Memory B cell (primary cell): Measurements from ENCODE around the gene ALDH4A1.
"Not testable (repeated sequence)": the region's sequence is repeated elsewhere in the genome, so short reads cannot be mapped to it uniquely, and the experiment has no call there.

Experiments used
- ATAC-seq: fragments of 150-1000 bp; cut with Tn5 transposase; 2 replicates; pipeline ENCODE4 v1.10.0; 2021; ENCODE audit warnings: low read depth, mild to moderate bottlenecking, moderate library complexity
- DNase-seq, 2 donors: peaks; one replicate each; pipeline ENCODE4 v3.0.0; 2022; ENCODE audit warnings: low spot score in 2 of 2
- H3K27ac Mint-ChIP-seq: one replicate; pipeline ENCODE4 v1.8.0; 2022; ENCODE audit warnings: mild to moderate bottlenecking, moderate library complexity, mixed read lengths
- H3K27me3 Mint-ChIP-seq: one replicate; pipeline ENCODE4 v1.8.0; 2022; ENCODE audit warnings: mixed read lengths
- H3K36me3 Mint-ChIP-seq: one replicate; pipeline ENCODE4 v1.8.0; 2022; ENCODE audit warnings: mild to moderate bottlenecking, mixed read lengths
- H3K4me1 Mint-ChIP-seq: one replicate; pipeline ENCODE4 v1.8.0; 2022; ENCODE audit warnings: mixed read lengths
- H3K4me3 Mint-ChIP-seq: one replicate; pipeline ENCODE4 v1.8.0; 2022; ENCODE audit warnings: mild to moderate bottlenecking, moderate library complexity, mixed read lengths
- H3K9me3 Mint-ChIP-seq: one replicate; pipeline ENCODE4 v1.8.0; 2022; ENCODE audit warnings: mixed read lengths

Gene ALDH4A1

DNA sequence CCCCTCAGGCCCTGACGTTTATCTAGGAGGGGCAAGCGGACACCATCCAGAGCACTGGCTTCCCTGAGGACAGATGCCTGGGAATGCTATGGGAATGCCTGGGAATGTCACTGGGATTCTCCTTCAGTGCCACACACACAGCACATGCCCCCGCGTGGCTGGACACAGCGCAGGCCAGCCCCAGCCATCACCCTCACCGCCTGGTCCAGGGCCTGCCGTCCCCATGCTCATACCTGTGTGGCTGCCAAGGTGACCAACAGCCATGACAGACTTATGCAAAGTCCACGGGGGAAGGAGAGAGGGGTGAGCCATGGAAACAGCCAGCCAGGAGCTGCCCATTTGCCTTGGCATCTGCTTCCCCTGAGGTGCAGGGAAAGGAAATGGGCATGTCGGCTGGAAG is 37.2 kb downstream of the ALDH4A1 start:
- Mint-ChIP-seq H3K36me3 (no peaks in the 10 kb centered on the region), H3K9me3 (no peaks in the 10 kb centered on the region), H3K27ac (no peak overlapping the region), H3K27me3 (peaks cover 19% of the 10 kb centered on the region), H3K4me1 (peaks cover 10% of the 10 kb centered on the region), H3K4me3 (no peak overlapping the region)
- ATAC-seq (no peak), DNase-seq (no peak)

DNA sequence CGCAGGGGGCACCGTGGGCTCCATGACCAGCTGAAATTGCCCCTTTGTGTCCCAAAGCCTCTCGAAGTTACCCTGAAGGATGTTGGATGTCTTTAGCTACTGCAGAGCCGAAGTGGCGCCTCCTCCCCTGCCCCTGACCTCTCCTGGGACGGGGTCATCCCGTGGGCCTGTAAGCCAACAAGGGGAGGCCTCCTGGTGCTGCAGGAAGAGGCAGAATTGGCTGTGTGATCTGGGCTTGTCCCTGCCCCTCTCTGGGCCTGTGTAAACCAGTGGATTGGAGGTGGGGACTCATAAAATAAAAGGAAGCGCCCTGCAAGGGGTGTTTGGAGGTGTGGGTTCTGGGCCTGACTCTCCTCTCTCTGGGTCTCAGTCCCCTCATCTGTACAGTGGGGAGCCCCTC is 40.8 kb downstream of the ALDH4A1 start:
- H3K4me3 Mint-ChIP-seq, result no peak overlapping the region
- no peaks in the 10 kb centered on the region for H3K4me1 Mint-ChIP-seq
- DNase-seq, result no peak
- no peak for ATAC-seq
- H3K27ac Mint-ChIP-seq, result no peak overlapping the region
- H3K36me3 Mint-ChIP-seq, result no peaks in the 10 kb centered on the region
- H3K9me3 Mint-ChIP-seq, result no peaks in the 10 kb centered on the region
- peaks cover 11% of the 10 kb centered on the region for H3K27me3 Mint-ChIP-seq

DNA sequence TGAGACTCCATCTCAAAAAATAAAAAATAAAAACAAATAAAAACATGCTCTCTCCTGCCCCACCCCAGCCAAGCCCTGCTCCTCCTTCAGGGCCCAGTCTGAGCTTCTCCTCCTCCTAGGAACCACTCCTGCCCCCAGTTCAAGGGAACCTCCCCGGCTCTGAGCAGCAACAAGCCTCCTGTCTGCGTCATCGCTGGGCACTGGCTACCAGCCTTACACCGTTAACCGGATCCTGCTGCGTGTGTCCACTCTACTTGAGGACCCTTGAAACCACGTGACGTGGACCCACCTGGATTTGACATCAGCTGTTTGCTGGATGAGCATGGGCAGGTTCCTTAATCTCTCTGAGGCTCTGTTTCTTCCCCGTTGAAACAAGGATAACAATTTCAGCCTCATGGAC is 41.3 kb downstream of the ALDH4A1 start:
- H3K4me1 Mint-ChIP-seq, result no peaks in the 10 kb centered on the region
- peaks cover 14% of the 10 kb centered on the region for H3K27me3 Mint-ChIP-seq
- ATAC-seq (no peak), DNase-seq (no peak)
- H3K9me3 Mint-ChIP-seq, result no peaks in the 10 kb centered on the region
- H3K27ac Mint-ChIP-seq, result no peak overlapping the region
- no peaks in the 10 kb centered on the region for H3K36me3 Mint-ChIP-seq
- H3K4me3 Mint-ChIP-seq, result no peak overlapping the region

DNA sequence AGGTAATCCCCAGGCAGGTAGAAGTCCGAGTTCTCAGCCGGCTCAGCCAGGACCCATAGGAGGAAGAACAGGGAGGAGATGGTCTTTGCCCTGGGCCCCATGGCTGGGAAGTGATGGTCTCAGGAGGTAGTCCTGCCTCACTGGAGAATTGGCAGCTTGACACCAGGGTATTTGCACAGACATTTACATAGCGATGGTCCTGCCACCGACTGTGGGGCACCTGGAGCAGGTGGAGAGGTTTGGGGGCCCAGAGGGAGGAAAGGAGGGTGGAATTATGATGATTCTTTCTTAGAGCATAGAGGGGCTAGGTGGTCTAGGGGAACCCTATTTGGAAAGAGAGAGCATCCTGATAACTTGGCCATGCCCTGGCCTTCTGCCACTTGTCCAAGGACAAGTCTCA is 42.8 kb downstream of the ALDH4A1 start, which contains the start of gene TAS1R2:
TSS of gene TAS1R2 (minus strand) at position 101 of the 400 bp plus-strand sequence. CDS start at position 101, 0 bp downstream.
- DNase-seq, result no peak
- no peak for ATAC-seq
- Mint-ChIP-seq H3K27ac (no peak within 1 kb of the TSS), H3K27me3 (peaks cover 17% of the 10 kb centered on the region), H3K4me1 (no peaks in the 10 kb centered on the region), H3K36me3 (no peaks in the 10 kb centered on the region), H3K4me3 (no peak within 1 kb of the TSS), H3K9me3 (no peaks in the 10 kb centered on the region)

DNA sequence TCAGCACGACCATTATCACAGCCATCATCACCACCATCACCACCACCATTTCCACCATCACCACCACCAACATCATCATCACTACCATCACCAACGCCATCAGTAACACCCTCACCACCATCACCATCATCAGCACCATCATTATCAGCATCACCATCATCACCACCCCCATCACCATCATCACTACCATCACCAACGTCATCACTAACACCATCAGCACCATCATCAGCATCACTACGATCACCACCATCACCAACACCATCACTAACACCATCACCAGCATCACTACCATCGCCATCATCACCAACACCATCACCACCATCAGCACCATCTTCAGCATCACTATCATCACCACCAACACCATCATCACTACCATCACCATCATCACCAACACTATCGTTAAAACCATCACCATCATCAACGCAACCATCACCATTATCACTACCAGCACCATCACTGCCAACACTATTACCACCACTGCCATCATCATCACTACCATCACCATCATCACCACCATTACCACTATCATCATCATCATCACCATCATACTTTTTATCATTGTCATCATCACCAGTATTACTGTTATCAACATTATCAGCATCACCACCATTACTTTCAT is 44.2 kb downstream of the ALDH4A1 start:
- H3K27ac Mint-ChIP-seq, result no peak overlapping the region
- no peaks in the 10 kb centered on the region for H3K36me3 Mint-ChIP-seq
- no peak for DNase-seq
- H3K4me3 Mint-ChIP-seq, result no peak overlapping the region
- no peaks in the 10 kb centered on the region for H3K9me3 Mint-ChIP-seq
- H3K4me1 Mint-ChIP-seq, result no peaks in the 10 kb centered on the region
- no peak for ATAC-seq
- peaks cover 16% of the 10 kb centered on the region for H3K27me3 Mint-ChIP-seq

DNA sequence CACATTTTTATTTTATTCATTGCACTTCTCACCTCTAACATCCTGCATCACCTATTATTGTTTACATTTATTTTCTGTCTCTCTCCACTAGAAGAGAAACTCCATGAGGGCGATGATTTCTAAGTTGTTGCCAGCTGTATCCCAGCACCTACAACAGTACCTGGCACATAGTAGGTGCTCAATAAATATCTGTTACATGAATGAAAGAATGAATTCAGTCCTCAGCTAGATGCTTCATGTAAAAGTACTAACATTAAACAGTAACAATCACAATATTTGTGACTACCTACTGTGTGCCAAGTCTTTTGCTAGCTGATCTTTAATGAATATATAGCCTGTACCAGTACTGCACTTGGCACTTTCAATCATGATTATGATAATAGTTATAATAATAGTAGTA is 45.9 kb downstream of the ALDH4A1 start:
- DNase-seq (no peak), ATAC-seq (no peak)
- Mint-ChIP-seq H3K36me3 (no peaks in the 10 kb centered on the region), H3K4me1 (no peaks in the 10 kb centered on the region), H3K9me3 (no peaks in the 10 kb centered on the region), H3K4me3 (no peak overlapping the region), H3K27ac (no peak overlapping the region), H3K27me3 (peaks cover 14% of the 10 kb centered on the region)

DNA sequence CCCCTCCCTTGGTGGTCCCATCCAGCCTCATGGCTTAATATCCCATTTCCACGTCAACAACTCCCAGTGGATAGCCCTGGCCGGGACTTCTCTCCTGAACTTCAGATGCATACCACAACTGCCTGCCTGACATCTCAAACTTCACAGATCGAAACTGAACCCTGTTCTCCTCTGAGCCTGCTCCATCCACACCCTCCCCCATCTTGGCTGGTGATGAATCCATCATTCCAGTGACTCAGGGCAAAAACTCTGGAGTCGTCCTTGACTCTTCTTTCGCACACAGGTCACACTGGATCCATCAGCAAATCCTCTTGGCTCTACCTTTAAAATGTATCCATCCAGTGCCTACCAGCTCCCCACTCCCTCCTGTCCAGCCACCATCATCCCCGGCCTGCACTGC is 46.8 kb downstream of the ALDH4A1 start:
- no peaks in the 10 kb centered on the region for H3K9me3 Mint-ChIP-seq
- peaks cover 14% of the 10 kb centered on the region for H3K27me3 Mint-ChIP-seq
- H3K4me3 Mint-ChIP-seq, result no peak overlapping the region
- no peak overlapping the region for H3K27ac Mint-ChIP-seq
- no peaks in the 10 kb centered on the region for H3K36me3 Mint-ChIP-seq
- H3K4me1 Mint-ChIP-seq, result no peaks in the 10 kb centered on the region
- DNase-seq, result no peak
- ATAC-seq, result no peak

DNA sequence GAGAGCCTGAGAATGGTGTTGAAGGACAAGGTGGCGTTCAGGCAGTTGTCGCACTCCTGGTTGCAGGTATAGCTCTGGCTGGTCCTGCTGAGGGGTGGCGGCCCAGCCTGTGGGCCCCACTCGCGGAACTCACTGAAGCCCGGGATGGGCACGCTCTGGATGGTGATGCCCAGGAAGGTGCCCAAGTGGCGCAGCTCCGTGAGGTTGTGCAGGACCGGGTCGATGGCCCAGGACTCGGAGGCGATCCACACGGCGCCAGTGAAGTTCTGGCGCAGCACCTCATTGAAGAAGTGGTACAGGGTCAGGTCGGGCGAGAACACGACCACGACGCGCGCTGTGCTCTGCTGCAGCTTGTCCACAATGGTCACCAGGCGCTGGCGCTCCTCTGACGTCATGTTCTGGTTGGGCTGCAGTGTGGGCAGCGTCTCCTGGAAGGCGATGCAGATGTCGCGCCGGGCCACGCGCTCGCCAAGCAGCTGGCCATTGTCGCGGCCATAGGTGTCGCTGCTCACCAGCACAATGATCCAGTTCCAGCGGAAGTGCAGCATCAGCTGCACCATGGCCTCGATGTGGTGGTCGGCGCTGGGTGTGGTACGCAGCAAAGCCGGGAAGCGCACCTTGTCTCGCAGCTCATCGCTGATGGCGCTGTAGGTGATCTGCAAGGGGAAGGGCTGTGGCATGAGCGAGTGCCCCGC is 47.9 kb downstream of the ALDH4A1 start:
- H3K27me3 Mint-ChIP-seq, result peaks cover 13% of the 10 kb centered on the region
- no peaks in the 10 kb centered on the region for H3K36me3 Mint-ChIP-seq
- H3K27ac Mint-ChIP-seq, result no peak overlapping the region
- no peak overlapping the region for H3K4me3 Mint-ChIP-seq
- DNase-seq (no peak), ATAC-seq (no peak)
- H3K9me3 Mint-ChIP-seq, result no peaks in the 10 kb centered on the region
- no peaks in the 10 kb centered on the region for H3K4me1 Mint-ChIP-seq

DNA sequence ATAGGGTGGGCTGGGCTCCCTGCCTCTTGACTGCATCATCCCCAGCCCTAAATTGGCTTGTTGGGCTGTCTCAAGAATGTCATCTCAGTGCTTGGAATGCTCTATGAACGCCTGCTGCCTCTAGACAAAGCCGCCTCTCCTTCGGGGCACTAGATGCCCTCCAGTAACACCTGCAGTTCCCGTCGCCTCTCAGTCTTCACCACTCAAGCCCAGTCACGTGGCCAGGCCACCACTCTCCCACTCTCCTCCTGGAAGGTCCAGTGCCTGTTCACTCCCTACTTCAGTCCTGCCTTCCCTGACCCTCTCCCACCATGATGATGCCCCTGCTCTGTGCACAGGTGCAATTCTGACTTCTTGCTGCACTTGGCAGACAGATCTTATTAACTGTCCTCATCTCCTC is 49.9 kb downstream of the ALDH4A1 start:
- no peak for ATAC-seq
- Mint-ChIP-seq H3K27me3 (peaks cover 13% of the 10 kb centered on the region), H3K27ac (no peak overlapping the region), H3K9me3 (no peaks in the 10 kb centered on the region), H3K4me1 (no peaks in the 10 kb centered on the region), H3K36me3 (no peaks in the 10 kb centered on the region), H3K4me3 (no peak overlapping the region)
- no peak for DNase-seq

DNA sequence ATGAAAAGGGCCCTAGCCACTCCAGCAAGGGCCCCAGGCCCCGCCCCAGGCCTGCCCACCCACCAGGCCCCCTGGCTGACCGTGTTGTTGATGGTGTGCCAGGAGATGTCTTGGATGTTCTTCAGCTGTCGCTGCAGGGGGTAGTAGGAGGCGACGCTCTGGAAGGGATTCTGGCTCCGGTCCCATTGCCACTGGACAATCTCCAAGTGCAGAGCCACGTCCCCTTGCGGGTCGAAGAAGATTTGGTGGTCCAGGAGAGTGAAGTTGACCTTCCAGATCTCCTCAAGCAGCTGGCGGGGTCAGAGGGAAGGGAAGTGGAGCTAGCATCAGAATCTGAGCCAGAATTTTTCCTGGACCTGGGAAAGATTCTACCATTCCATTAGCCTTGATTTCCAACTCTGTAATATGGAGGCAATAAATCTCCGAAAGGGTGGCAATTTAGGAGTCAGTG is 53.1 kb downstream of the ALDH4A1 start:
- DNase-seq (no peak), ATAC-seq (no peak)
- H3K9me3 Mint-ChIP-seq, result peaks cover 1% of the 10 kb centered on the region
- H3K4me3 Mint-ChIP-seq, result no peak overlapping the region
- no peaks in the 10 kb centered on the region for H3K4me1 Mint-ChIP-seq
- no peaks in the 10 kb centered on the region for H3K36me3 Mint-ChIP-seq
- H3K27me3 Mint-ChIP-seq, result no peaks in the 10 kb centered on the region
- no peak overlapping the region for H3K27ac Mint-ChIP-seq

DNA sequence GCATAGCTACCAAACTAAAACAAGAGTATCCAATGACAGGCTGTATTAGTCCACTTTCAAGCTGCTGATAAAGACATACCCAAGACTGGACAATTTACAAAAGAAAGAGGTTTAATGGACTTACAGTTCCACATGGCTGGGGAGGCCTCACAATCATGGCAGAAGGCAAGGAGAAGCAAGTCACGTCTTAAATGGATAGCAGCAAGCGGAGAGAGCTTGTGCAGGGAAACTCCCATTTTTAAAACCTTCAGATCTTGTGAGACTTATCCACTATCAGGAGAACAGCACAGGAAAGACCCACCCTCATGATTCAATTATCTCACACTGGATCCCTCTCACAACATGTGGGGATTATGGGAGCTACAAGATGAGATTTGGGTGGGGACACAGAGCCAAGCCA is 54.6 kb downstream of the ALDH4A1 start:
- not testable (repeated sequence) for H3K4me3 Mint-ChIP-seq, H3K4me1 Mint-ChIP-seq, H3K27ac Mint-ChIP-seq, H3K36me3 Mint-ChIP-seq, H3K27me3 Mint-ChIP-seq, DNase-seq, ATAC-seq, H3K9me3 Mint-ChIP-seq

DNA sequence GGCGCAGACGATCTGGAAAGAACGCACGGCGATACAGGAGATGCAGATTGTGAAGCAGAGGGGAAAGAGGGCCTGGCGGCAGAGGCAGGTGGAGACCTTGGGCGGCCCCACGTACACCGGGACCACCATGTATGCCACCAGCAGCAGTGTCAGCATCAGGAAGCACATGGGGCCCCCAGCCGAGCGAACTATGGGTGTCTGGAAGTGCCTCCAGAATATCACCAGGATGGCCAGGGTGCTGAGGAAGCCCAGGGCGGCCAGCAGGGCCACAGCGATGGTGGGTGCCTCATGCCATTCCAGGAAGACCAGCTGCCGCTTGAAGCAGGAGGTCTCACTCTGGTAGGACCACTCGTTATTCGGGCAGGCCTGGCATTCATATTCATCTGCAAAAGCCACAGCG is 62.2 kb downstream of the ALDH4A1 start:
- H3K36me3 Mint-ChIP-seq, result peaks cover 3% of the 10 kb centered on the region
- peaks cover 6% of the 10 kb centered on the region for H3K9me3 Mint-ChIP-seq
- DNase-seq (no peak), ATAC-seq (no peak)
- no peak overlapping the region for H3K27ac Mint-ChIP-seq
- H3K27me3 Mint-ChIP-seq, result peaks cover 15% of the 10 kb centered on the region
- no peak overlapping the region for H3K4me3 Mint-ChIP-seq
- H3K4me1 Mint-ChIP-seq, result no peaks in the 10 kb centered on the region

DNA sequence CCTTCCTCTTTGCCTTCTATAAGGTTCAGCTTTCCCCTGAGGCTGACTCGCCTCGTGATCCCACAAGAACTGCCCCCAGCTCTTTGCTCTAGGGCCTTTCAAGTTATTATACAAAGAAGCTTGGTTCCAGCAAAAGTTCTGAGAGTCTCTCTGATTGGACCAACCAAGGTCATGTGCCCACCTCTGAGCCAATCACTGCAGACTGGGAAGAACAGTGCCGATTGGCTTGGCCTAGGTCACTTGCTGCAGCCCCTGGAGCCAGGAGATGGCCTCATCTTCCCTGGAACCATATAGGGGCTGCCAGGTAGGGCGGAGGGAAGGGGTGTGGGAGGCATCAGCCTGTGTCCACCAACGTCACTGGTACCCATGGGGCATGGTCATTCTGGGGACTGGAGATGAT is 65.7 kb downstream of the ALDH4A1 start:
- Mint-ChIP-seq H3K27ac (no peak overlapping the region), H3K27me3 (peaks cover 15% of the 10 kb centered on the region), H3K9me3 (no peaks in the 10 kb centered on the region), H3K4me3 (no peak overlapping the region), H3K4me1 (no peaks in the 10 kb centered on the region), H3K36me3 (no peaks in the 10 kb centered on the region)
- DNase-seq (no peak), ATAC-seq (no peak)

DNA sequence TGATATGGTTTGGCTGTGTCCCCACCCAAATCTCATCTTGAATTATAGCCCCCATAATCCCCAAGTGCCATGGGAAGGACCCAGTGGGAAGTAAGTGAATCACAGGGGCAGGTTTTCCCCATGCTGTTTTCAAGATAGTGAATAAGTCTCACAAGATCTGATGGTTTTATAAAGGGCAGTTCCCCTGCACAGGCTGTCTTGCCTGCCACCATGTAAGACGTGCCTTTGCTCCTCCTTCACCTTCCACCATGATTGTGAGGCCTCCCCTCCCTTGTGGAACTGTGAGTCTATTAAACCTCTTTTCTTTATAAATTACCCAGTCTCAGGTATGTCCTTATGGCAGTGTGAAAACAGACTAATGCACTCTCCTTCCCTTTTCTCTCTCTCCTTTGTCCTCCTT is 70.0 kb downstream of the ALDH4A1 start:
- H3K27me3 Mint-ChIP-seq, result not testable (repeated sequence)

DNA sequence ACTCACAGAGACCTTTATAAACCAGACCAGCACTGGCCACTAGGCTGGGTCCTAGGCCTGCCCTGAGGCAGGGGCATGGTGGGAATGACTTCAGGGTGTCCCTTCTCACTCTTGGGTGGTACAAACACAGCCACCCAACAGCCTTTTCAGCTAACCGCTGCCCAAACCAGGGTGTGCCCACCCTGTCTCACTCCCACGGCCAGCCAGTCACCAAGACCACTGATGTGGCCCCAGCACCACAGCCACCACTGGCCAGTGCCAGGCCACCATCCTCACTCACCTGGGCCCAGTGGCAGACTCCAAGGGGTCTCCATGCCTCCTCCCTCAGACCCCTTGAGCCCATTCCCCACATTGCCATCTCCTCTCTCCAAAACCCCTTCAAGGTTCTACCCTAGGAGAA is 70.7 kb downstream of the ALDH4A1 start:
- DNase-seq, result no peak
- Mint-ChIP-seq H3K36me3 (peaks cover 2% of the 10 kb centered on the region), H3K9me3 (peaks cover 2% of the 10 kb centered on the region), H3K27me3 (peaks cover 7% of the 10 kb centered on the region), H3K4me3 (no peak overlapping the region), H3K27ac (no peak overlapping the region), H3K4me1 (no peaks in the 10 kb centered on the region)
- no peak for ATAC-seq

More for the DNA sequence above, 70.0 kb downstream of the ALDH4A1 start:
- not testable (repeated sequence) for H3K36me3 Mint-ChIP-seq, H3K9me3 Mint-ChIP-seq, H3K27ac Mint-ChIP-seq, ATAC-seq, H3K4me3 Mint-ChIP-seq, H3K4me1 Mint-ChIP-seq, DNase-seq
